Measurements from ENCODE around the gene XAB2. TPM values are rescaled to one million over a fixed set of nuclear protein-coding genes. Genes with fewer than 3 reads are reported as not detected.

The XAB2 gene
- total and polyA plus RNA-seq, 2 experiments from 2014 or later, result 19.9 to 24.5 TPM

DNA sequence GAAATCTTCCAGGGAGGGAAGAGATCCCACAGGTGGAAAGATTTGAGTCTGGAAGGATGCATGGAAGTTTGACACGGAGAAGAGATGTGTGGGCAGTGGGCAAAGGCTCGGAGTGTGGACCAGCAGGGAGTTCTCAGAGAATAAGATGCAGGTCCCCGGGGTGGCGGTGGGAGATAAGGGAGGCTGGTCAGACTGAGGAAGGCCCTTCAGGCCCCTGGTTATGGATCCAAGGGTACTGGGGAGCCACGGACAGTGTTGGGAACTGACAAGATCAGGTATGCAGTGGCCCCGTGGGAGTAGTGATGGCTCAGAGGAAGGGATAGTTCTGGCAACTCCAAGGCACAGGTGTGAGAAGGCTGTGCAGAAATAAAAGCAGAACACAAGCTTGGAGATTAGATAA lies 31.2 kb downstream of the XAB2 start:
- Histone ChIP-seq H3K4me1 (ENCODE audit: insufficient read depth) (peaks cover 5% of the 10 kb centered on the region), H3K4me3 (no peak overlapping the region), H4K20me1 (ENCODE audit: insufficient read depth, poor library complexity, severe bottlenecking) (peaks cover 50% of the 10 kb centered on the region), H3K4me2 (peak overlapping the region; percentile 89), H2AFZ (no peak overlapping the region), H3K27ac (no peak overlapping the region), H3K27me3 (no peaks in the 10 kb centered on the region), H3K79me2 (peaks cover 52% of the 10 kb centered on the region), H3K36me3 (replicated peaks; ENCODE audit: insufficient read depth, low read depth) (no peaks in the 10 kb centered on the region), H3K9me2 (replicated peaks; ENCODE audit: insufficient read depth) (no peaks in the 10 kb centered on the region), H3K9me3 (ENCODE audit: low read depth) (no peaks in the 10 kb centered on the region)
- no peak for DNase-seq (ENCODE audit: low spot score)
- WGBS (ENCODE audit: low lambda C conversion rate, missing lambda C conversion rate), result 80% methylated on average over 6 of the region's 6 CpGs
- TF ChIP-seq EZH2 (IDR thresholded peaks at IDR 0.05; ENCODE audit: borderline replicate concordance) (no peak), EZH2phosphoT487 (IDR thresholded peaks at IDR 0.05; ENCODE audit: low read depth, severe bottlenecking, unreplicated experiment) (no peak)
- TF ChIP-seq, protein P1, sequence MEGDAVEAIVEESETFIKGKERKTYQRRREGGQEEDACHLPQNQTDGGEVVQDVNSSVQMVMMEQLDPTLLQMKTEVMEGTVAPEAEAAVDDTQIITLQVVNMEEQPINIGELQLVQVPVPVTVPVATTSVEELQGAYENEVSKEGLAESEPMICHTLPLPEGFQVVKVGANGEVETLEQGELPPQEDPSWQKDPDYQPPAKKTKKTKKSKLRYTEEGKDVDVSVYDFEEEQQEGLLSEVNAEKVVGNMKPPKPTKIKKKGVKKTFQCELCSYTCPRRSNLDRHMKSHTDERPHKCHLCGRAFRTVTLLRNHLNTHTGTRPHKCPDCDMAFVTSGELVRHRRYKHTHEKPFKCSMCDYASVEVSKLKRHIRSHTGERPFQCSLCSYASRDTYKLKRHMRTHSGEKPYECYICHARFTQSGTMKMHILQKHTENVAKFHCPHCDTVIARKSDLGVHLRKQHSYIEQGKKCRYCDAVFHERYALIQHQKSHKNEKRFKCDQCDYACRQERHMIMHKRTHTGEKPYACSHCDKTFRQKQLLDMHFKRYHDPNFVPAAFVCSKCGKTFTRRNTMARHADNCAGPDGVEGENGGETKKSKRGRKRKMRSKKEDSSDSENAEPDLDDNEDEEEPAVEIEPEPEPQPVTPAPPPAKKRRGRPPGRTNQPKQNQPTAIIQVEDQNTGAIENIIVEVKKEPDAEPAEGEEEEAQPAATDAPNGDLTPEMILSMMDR (IDR thresholded peaks at IDR 0.05; ENCODE audit: poor library complexity), result no peak

DNA sequence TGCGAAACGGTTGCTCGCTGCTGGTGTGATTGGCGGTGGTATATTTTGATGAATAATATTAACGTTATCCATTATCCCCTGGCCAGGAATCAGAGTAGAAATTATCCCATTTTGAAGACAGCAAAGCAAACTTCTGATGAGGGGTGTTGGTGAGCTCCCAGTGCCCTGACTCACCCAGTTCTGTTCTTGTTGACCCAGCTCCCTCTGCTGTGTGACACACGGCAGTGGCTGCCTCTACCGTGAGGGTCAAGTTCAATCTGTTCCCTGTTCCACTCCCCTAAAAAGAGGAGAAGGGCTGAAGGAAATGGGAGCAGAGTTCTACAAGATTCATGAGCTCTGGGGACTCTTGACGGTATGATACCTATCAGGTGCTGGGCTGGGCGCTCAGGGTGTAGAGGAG lies 31.7 kb downstream of the XAB2 start:
- peak overlapping the region; percentile 16 for H3K27ac ChIP-seq
- no peaks in the 10 kb centered on the region for H3K27me3 ChIP-seq
- peaks cover 47% of the 10 kb centered on the region for H3K79me2 ChIP-seq
- no peaks in the 10 kb centered on the region for H3K9me3 ChIP-seq (ENCODE audit: low read depth)
- H3K4me1 ChIP-seq (ENCODE audit: insufficient read depth), result peaks cover 5% of the 10 kb centered on the region
- H3K9me2 ChIP-seq (replicated peaks; ENCODE audit: insufficient read depth), result no peaks in the 10 kb centered on the region
- H4K20me1 ChIP-seq (ENCODE audit: insufficient read depth, poor library complexity, severe bottlenecking), result peaks cover 45% of the 10 kb centered on the region
- H3K4me3 ChIP-seq, result no peak overlapping the region
- DNase-seq (ENCODE audit: low spot score), result peak; percentile 42
- 75% methylated on average over 9 of the region's 9 CpGs for WGBS (ENCODE audit: low lambda C conversion rate, missing lambda C conversion rate)
- H3K36me3 ChIP-seq (replicated peaks; ENCODE audit: insufficient read depth, low read depth), result no peaks in the 10 kb centered on the region
- H2AFZ ChIP-seq, result no peak overlapping the region
- no peak for TF ChIP-seq EZH2phosphoT487 (IDR thresholded peaks at IDR 0.05; ENCODE audit: low read depth, severe bottlenecking, unreplicated experiment)
- TF ChIP-seq, protein P1 (IDR thresholded peaks at IDR 0.05; ENCODE audit: poor library complexity), result peak; percentile 13
- H3K4me2 ChIP-seq, result peak overlapping the region; percentile 89

DNA sequence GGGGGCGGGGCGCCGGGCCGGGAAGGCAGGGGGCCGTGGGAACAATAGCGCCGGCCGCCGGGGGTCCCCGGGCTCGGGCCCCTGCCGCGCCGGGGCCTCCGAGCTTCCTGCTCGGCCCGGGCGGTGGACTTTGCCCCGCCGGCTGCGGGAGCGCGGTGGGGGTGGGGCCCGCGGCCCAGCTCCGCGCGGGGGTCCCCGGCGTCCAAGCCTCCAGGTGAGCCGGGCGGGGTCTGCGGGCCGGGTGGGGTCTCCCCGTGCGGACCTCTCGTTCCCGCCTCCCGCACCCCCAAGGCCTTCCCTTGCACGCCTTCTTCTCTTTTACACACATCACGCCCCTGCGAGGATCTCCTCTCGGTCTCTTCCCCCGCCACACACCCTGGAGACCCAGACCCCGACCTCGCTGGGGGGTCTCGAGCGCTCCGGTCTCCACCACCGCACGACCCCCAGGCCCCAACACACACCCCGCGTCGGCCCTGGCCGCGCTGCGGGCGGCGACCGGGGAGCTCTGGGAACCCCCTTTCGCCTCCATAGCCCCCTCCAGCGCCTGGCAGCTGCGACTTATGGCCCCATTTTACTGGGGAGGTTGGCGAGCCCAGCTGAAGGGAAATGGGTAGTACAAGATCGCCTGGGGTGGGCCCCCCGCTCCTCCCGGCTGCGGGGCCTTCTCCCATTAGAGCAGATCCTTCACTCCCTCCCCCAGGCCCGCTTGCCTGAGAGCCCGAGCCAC lies 33.0 kb downstream of the XAB2 start:
- Histone ChIP-seq H3K4me2 (peak overlapping the region; percentile 89), H3K27me3 (no peaks in the 10 kb centered on the region), H4K20me1 (ENCODE audit: insufficient read depth, poor library complexity, severe bottlenecking) (peaks cover 32% of the 10 kb centered on the region), H3K79me2 (peaks cover 34% of the 10 kb centered on the region), H3K36me3 (replicated peaks; ENCODE audit: insufficient read depth, low read depth) (no peaks in the 10 kb centered on the region), H3K4me3 (peak overlapping the region; percentile 67), H3K27ac (peak overlapping the region; percentile 75), H3K9me3 (ENCODE audit: low read depth) (no peaks in the 10 kb centered on the region), H3K9me2 (replicated peaks; ENCODE audit: insufficient read depth) (no peaks in the 10 kb centered on the region), H3K4me1 (ENCODE audit: insufficient read depth) (peaks cover 5% of the 10 kb centered on the region), H2AFZ (no peak overlapping the region)
- peak; percentile 73 for DNase-seq (ENCODE audit: low spot score)
- 4% methylated on average over 28 of the region's 70 CpGs for WGBS (ENCODE audit: low lambda C conversion rate, missing lambda C conversion rate)
- TF ChIP-seq, protein P1 (IDR thresholded peaks at IDR 0.05; ENCODE audit: poor library complexity), result no peak
- TF ChIP-seq EZH2 (IDR thresholded peaks at IDR 0.05; ENCODE audit: borderline replicate concordance), result no peak
- no peak for TF ChIP-seq EZH2phosphoT487 (IDR thresholded peaks at IDR 0.05; ENCODE audit: low read depth, severe bottlenecking, unreplicated experiment)
